Endodermal cell (in vitro differentiated cells): ENCODE results near the gene SLC34A3. TPM values are rescaled to one million over a fixed set of nuclear protein-coding genes. Genes with fewer than 3 reads are reported as not detected.

Experiments used
- DNase-seq: peaks from one replicate; pipeline ENCODE4 v3.0.0-alpha.2; 2017
- H3K27ac ChIP-seq: 2 replicates; pipeline ENCODE4 v1.5.1; 2013; ENCODE audit warnings: mild to moderate bottlenecking, low read depth, low read length, moderate library complexity
- H3K27me3 ChIP-seq: 2 replicates; pipeline ENCODE4 v1.6.1; 2013; ENCODE audit warnings: mild to moderate bottlenecking, low read length, moderate library complexity; ENCODE audit not compliant: insufficient read depth, control insufficient read depth, poor library complexity, severe bottlenecking
- H3K36me3 ChIP-seq: 2 replicates; pipeline ENCODE4 v1.7.0; 2013; ENCODE audit warnings: mild to moderate bottlenecking, low read length, moderate library complexity; ENCODE audit not compliant: control insufficient read depth, insufficient read depth
- H3K4me1 ChIP-seq: one replicate; pipeline ENCODE4 v1.7.0; 2013; ENCODE audit warnings: low read length; ENCODE audit not compliant: control insufficient read depth, insufficient read depth
- H3K4me3 ChIP-seq: 2 replicates; pipeline ENCODE4 v1.5.1; 2013; ENCODE audit warnings: mild to moderate bottlenecking, low read length, moderate library complexity
- H3K9ac ChIP-seq: 2 replicates; pipeline ENCODE4 v1.6.1; 2013; ENCODE audit warnings: mild to moderate bottlenecking, low read length, moderate library complexity; ENCODE audit not compliant: poor library complexity, severe bottlenecking; ENCODE audit errors: extremely low read depth
- H3K9me3 ChIP-seq: 2 replicates; pipeline ENCODE4 v1.6.1; 2013; ENCODE audit warnings: mild to moderate bottlenecking, low read length, moderate library complexity; ENCODE audit not compliant: control insufficient read depth
- H3K27ac Mint-ChIP-seq: 2 replicates; pipeline ENCODE4 v1.8.0; 2020; ENCODE audit warnings: mixed read lengths
- H3K27me3 Mint-ChIP-seq: 2 replicates; pipeline ENCODE4 v1.8.0; 2021; ENCODE audit warnings: mild to moderate bottlenecking, mixed read lengths; ENCODE audit not compliant: insufficient read depth
- H3K36me3 Mint-ChIP-seq: 2 replicates; pipeline ENCODE4 v1.8.0; 2020; ENCODE audit warnings: low read depth, mixed read lengths
- H3K4me1 Mint-ChIP-seq: 2 replicates; pipeline ENCODE4 v1.8.0; 2020; ENCODE audit warnings: mixed read lengths
- H3K4me3 Mint-ChIP-seq: 2 replicates; pipeline ENCODE4 v1.8.0; 2020; ENCODE audit warnings: mild to moderate bottlenecking, moderate library complexity, mixed read lengths
- H3K9me3 Mint-ChIP-seq: 2 replicates; pipeline ENCODE4 v1.8.0; 2020; ENCODE audit warnings: mild to moderate bottlenecking, mixed read lengths
- WGBS, 2 experiments: methylation state at CpG; one replicate each; pipeline versions ENCODE4 v1.1.5 to v1.1.7; 2013; ENCODE audit warnings: missing lambda C conversion rate in 2 of 2, mixed read lengths in 1 of 2; ENCODE audit not compliant: insufficient coverage in 1 of 2, insufficient read length in 1 of 2; 5-methylcytosine and 5-hydroxymethylcytosine counted together
- total RNA-seq, 2 donors: library from RNA; stranded (reverse); fragmentation: NEBNext Ultra II Directional in 1 of 2; extraction: Animal tissue kit (Norgen Biotek cat#: 25700) in 1 of 2; gene quantifications; 2 replicates in 1 of 2; 3 replicates in 1 of 2; pipeline ENCODE4 v1.2.1, GENCODE V29; 2021
- TF ChIP-seq, protein P1 (sequence below): fragments of 200-600 bp; sonication (generic); conservative IDR thresholded peaks from 2 replicates; pipeline ENCODE4 v1.5.0; 2021; ENCODE audit warnings: antibody characterized with exemption, mild to moderate bottlenecking

Gene SLC34A3
- total RNA-seq, 2 donors from 2014 or later = 0.15 TPM; not detected in 1

GRCh38 chr9:137272241-137273094 lies 41.8 kb downstream of the SLC34A3 start:
- H3K27me3 Mint-ChIP-seq = no peaks in the 10 kb centered on the region
- peaks cover 35% of the 10 kb centered on the region for H3K36me3 Mint-ChIP-seq
- WGBS, 2 experiments = 92 to 96% methylated on average over 27 to 39 of the region's 39 CpGs
- H3K4me3 Mint-ChIP-seq = no peak overlapping the region
- H3K27ac ChIP-seq = no peak overlapping the region
- H3K4me1 Mint-ChIP-seq = peaks cover 20% of the 10 kb centered on the region
- H3K27me3 ChIP-seq = no peaks in the 10 kb centered on the region
- no peaks in the 10 kb centered on the region for H3K9me3 Mint-ChIP-seq
- TF ChIP-seq, protein P1, sequence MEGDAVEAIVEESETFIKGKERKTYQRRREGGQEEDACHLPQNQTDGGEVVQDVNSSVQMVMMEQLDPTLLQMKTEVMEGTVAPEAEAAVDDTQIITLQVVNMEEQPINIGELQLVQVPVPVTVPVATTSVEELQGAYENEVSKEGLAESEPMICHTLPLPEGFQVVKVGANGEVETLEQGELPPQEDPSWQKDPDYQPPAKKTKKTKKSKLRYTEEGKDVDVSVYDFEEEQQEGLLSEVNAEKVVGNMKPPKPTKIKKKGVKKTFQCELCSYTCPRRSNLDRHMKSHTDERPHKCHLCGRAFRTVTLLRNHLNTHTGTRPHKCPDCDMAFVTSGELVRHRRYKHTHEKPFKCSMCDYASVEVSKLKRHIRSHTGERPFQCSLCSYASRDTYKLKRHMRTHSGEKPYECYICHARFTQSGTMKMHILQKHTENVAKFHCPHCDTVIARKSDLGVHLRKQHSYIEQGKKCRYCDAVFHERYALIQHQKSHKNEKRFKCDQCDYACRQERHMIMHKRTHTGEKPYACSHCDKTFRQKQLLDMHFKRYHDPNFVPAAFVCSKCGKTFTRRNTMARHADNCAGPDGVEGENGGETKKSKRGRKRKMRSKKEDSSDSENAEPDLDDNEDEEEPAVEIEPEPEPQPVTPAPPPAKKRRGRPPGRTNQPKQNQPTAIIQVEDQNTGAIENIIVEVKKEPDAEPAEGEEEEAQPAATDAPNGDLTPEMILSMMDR = no peak
- H3K4me3 ChIP-seq = no peak overlapping the region
- H3K36me3 ChIP-seq = peaks cover 34% of the 10 kb centered on the region
- no peak overlapping the region for H3K9ac ChIP-seq
- peaks cover 10% of the 10 kb centered on the region for H3K4me1 ChIP-seq
- DNase-seq = no peak
- H3K9me3 ChIP-seq = no peaks in the 10 kb centered on the region
- H3K27ac Mint-ChIP-seq = no peak overlapping the region

- Mint-ChIP-seq H3K4me1 (peaks cover 20% of the 10 kb centered on the region), H3K4me3 (no peak overlapping the region), H3K27ac (no peak overlapping the region), H3K27me3 (no peaks in the 10 kb centered on the region), H3K9me3 (no peaks in the 10 kb centered on the region), H3K36me3 (peaks cover 31% of the 10 kb centered on the region)
- no peak overlapping the region for H3K9ac ChIP-seq
- DNase-seq = peak; percentile 71
- H3K9me3 ChIP-seq = no peaks in the 10 kb centered on the region
- no peak overlapping the region for H3K27ac ChIP-seq
- peaks cover 30% of the 10 kb centered on the region for H3K36me3 ChIP-seq
- H3K27me3 ChIP-seq = no peaks in the 10 kb centered on the region
- TF ChIP-seq, protein P1 = no peak
- 89 to 91% methylated on average over 11 to 13 of the region's 13 CpGs for WGBS, 2 experiments
- H3K4me3 ChIP-seq = no peak overlapping the region
- peaks cover 10% of the 10 kb centered on the region for H3K4me1 ChIP-seq
Observed at GRCh38 chr9:137273095-137273490, 42.4 kb downstream of the SLC34A3 start.

- no peaks in the 10 kb centered on the region for H3K27me3 ChIP-seq
- peaks cover 10% of the 10 kb centered on the region for H3K4me1 ChIP-seq
- H3K27ac ChIP-seq = no peak overlapping the region
- H3K9me3 ChIP-seq = no peaks in the 10 kb centered on the region
- no peak overlapping the region for H3K27ac Mint-ChIP-seq
- H3K9me3 Mint-ChIP-seq = no peaks in the 10 kb centered on the region
- WGBS, 2 experiments = 87 to 92% methylated on average over 12 to 15 of the region's 15 CpGs
- H3K9ac ChIP-seq = no peak overlapping the region
- H3K27me3 Mint-ChIP-seq = no peaks in the 10 kb centered on the region
- no peak overlapping the region for H3K4me3 Mint-ChIP-seq
- TF ChIP-seq, protein P1 = no peak
- H3K36me3 ChIP-seq = peaks cover 24% of the 10 kb centered on the region
- H3K36me3 Mint-ChIP-seq = peaks cover 25% of the 10 kb centered on the region
- no peak for DNase-seq
- H3K4me3 ChIP-seq = no peak overlapping the region
- H3K4me1 Mint-ChIP-seq = peaks cover 20% of the 10 kb centered on the region
Observed at GRCh38 chr9:137273611-137274320, 43.1 kb downstream of the SLC34A3 start.
